Astrocyte of the hippocampus (primary cell): Measurements from ENCODE around the gene LGALS9.
A peak's percentile ranks its signal among the peaks of the same experiment; 100 is the strongest.

Experiments
- DNase-seq: peaks from one replicate; pipeline ENCODE4 v3.0.0; 2011; ENCODE audit warnings: low read depth, low spot score

Gene LGALS9

GRCh38 chr17:27603421-27603770, 27.6 kb upstream of the LGALS9 start:
- no peak for DNase-seq

DNA sequence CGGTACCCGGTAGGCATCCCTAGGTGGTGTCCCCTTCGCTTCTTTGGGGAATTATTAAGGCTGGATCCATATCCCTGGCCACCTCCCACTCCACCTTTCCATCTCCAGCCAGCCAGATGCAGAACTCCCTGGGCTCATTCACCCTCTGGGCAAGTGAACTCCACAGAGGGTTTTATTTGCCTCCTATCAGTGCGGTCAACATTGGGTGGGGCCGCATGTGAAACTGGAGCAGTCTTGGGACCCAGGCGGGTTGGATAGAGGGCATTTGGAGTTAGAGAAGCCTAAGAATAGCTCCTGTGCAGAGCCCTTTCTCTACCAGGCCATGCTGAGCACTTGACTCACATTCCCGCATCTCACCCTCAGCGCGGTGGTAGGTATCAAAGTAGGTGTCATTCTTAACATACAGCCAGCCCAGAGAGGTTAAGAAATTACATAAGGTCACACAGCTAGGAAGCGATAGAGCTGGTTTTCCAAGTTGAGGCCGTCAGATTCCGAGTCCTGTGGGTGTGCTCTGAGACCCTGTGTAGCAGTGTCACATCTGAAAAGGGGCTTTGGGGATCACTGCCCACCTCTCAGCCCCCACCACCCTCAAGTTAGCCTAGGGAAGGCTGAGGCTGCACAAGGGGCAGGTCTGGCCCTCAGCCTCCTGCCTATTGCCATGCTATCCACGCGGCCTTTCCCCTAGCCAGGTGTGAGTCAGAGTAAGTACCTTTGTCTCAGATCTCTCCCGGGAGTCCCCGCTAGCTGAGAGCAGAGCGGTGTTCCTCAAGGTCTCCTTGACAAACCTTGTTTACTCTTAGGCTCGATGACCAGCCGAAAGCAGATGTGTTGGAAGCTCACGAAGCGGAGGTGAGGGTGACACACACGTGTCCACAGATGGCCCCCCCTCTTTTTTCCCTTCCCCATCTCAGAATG, 26.9 kb upstream of the LGALS9 start:
- no peak for DNase-seq

DNA sequence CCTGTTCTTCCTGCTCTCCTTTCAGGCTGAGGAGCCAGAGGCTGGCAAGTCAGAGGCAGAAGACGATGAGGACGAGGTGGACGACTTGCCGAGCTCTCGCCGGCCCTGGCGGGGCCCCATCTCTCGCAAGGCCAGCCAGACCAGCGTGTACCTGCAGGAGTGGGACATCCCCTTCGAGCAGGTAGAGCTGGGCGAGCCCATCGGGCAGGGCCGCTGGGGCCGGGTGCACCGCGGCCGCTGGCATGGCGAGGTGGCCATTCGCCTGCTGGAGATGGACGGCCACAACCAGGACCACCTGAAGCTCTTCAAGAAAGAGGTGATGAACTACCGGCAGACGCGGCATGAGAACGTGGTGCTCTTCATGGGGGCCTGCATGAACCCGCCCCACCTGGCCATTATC, 25.6 kb upstream of the LGALS9 start:
- DNase-seq, result no peak

DNA sequence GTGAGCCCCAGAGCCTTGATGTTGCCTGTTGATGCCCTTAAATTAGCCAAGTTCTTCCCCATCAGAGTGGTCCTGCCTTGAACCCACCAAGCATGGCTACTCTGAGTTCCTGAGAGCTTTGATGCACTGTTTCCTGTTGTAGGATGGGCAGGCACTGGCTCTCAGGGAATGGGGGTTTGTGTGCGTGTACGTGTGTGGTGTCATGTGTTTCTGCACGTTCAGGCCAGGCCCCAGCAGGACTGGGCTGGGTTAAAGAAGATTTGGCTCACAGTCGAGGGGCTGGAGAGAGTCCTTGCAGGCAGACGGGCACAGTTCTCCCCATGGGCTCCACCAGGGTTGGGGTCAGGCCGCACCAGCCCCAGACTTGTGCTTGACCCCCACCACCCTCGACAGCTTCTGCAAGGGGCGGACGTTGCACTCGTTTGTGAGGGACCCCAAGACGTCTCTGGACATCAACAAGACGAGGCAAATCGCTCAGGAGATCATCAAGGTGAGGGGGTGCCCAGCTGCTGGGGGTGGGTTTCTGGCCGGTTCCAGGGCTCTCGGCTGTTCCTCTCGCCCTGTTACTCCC, 23.4 kb upstream of the LGALS9 start:
- no peak for DNase-seq

DNA sequence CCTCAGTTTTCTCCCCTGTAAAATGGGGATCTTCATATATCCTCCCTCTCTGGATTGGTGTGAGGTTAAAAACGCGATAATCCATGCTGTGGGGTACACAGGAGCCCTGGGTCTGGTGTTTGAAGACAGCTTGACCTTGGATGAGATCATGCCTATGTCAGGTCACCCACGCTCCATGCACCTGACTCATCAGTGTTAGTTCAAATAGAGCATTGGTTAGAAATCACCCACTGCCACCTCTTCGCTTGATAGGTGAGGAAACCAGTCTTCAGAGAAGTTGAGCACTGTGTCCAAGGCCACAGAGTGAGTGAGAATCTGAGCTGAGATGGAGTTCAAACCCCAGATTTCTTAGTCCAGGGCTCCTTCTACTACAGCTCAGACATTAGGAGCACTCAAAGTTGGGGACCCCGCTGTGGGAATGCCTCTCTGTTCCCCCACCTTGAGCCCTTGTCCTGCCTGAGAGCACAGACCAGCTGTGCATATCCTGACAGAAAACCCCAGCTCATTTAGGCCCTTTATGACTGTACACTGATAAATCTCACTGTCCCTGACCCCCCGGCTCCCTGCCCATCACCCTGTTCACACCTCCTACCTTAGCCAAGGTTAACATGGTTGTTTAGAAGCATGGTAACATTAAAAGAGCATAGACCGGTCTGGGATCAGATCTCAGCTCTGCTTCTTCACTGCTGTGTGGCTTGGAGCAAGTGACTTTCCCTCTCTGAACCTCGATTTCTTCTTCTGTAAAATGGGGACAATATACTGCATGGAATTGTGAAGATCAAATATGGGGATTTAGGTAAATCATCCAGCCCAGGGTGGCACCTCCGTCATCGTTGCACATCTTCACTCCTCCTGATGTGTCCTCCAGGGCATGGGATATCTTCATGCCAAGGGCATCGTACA, 22.4 kb upstream of the LGALS9 start:
- DNase-seq, result no peak

GRCh38 chr17:27609611-27610303, 21.2 kb upstream of the LGALS9 start:
- DNase-seq, result peak; percentile 59

GRCh38 chr17:27610304-27610677, 20.7 kb upstream of the LGALS9 start:
- DNase-seq, result no peak

DNA sequence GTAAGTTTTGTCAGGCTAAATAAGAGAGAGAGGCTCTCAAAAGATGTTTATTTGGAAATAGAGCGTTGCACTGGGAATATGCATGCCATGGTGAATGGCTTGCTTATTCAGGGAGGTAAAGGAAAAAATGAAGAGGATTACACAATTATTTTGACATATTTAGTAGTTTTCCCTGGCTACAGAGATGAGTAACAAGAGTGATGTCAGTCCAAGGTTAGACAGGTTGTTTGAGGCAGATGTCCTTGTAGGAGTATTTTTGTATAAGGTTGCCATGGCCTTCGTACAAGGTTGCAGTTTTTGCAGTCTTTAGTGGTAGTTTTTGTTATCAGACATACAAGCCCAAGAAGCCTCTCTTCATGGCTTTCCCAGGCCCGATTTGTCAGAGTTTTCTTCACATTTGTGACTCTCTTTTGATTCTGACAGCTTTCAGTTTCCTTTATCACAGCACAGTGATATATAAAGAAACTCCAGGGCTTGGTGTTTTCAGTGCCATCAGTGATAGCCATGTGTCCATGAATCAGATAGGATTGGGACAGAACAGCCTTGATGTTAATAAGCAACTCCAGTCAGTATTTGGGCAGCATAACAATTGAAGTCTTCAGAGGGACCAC, 18.7 kb upstream of the LGALS9 start:
- no peak for DNase-seq

DNA sequence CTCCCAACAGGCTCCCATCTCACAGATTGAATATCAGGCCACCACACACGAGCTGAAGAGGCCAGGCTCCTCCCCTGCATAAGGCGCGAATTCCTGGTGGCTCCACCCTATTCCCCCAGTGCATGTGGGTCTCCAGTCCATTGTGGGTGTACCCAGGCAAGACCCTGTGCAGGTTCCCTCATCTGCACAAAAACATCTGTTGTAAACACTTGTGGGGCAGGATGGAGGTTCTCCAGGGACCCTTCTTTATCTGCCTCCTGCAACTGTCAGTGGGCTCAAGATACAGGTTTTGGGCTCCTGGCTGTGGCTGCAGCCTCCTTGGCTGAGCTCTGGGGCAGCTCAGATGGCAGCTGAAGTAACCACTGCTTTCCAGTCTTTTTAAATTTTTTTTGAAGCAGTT, 17.6 kb upstream of the LGALS9 start:
- no peak for DNase-seq

- DNase-seq, result no peak
Measured at GRCh38 chr17:27615121-27615520, 15.9 kb upstream of the LGALS9 start.

GRCh38 chr17:27616414-27616813, 14.6 kb upstream of the LGALS9 start:
- no peak for DNase-seq

DNA sequence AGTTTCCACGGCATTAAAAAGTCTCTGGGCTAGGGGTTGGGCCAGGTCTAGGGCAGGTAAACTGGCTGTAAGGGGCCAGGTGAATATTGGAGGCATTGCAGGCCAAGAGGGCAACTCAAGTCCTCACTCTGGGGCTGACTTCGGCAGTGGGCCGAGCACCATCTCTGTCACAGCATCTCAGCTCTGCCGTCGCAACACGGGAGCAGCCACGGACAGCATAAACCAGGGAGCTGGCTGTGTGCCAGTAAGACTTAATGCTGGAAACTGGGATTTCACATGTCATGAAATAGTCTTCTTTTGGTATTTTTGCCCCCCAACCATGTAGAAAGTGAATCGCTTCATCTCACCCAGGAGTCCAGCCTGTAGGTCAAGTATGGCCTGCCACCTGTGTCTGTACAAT, 12.6 kb upstream of the LGALS9 start:
- DNase-seq, result no peak

DNA sequence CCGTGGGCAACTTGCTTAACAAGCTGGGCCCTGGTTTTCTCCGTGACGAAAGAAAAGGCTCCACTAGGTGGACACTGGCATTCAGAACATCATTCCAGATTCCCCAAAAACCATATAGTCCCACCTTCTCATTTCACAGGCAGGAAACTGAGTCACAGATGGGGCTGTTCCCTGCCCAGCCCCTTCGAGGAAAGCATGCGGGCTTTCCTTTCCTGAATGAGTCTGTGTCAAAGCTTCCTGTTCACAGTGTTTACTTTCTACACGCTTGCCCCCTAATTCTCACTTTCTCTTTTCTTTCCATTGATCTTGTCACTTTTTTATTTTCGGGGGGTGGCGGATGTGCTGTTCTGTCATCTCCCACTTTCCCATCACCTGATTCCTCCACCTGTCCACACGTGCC, 10.3 kb upstream of the LGALS9 start:
- DNase-seq, result no peak

DNA sequence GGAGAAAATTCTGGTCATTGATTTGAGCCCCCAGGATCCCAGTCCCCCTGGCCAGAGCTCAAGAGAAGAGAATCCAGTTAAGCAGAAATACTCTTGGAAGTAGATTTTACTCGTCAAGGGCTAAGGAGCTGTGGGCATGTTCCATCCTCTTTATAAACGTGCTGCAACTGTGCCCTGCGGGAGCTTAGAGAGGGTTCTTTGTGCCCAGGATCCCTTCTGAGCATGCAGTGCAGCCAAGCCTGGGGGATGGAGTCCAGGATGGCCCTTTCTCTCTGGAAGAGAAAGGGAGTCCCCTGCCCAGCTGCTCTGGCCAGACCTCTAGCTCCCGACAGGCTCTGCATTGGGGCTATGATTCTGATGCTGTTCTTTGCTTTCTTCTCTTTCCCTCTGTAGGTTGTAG, 9.5 kb upstream of the LGALS9 start:
- no peak for DNase-seq

DNA sequence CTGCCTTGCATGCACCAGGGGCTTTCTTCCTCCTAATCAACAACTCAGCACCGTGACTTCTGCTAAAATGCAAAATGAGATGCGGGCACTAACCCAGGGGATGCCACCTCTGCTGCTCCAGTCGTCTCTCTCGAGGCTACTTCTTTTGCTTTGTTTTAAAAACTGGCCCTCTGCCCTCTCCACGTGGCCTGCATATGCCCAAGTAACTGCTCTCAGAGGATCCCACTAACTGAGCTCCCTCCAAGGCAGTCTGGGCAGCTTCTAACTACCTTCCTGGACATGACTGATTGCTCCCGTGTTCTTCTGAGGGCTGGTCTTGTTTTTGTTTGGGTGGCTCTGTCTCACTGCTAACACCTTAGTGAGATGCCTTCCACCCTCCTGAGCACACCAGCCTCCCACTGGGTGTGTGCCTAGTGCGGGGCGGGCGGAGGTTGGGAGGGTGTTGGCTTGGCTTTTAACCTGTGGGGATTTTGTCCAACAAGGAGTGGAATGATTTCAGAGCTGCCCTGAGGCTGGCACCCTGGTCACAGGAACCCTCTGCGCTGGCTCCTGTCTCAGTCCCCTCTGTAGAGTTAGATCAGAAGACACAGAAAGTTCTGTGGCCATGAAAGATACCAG, 8.9 kb upstream of the LGALS9 start:
- no peak for DNase-seq

- DNase-seq, result no peak
Measured at GRCh38 chr17:27622986-27623385, 8.0 kb upstream of the LGALS9 start.

GRCh38 chr17:27623614-27624013, 7.4 kb upstream of the LGALS9 start:
- DNase-seq, result no peak

- DNase-seq, result no peak
Measured at GRCh38 chr17:27624539-27624938, 6.4 kb upstream of the LGALS9 start.

- DNase-seq, result no peak
Measured at GRCh38 chr17:27625856-27626255, 5.1 kb upstream of the LGALS9 start.

DNA sequence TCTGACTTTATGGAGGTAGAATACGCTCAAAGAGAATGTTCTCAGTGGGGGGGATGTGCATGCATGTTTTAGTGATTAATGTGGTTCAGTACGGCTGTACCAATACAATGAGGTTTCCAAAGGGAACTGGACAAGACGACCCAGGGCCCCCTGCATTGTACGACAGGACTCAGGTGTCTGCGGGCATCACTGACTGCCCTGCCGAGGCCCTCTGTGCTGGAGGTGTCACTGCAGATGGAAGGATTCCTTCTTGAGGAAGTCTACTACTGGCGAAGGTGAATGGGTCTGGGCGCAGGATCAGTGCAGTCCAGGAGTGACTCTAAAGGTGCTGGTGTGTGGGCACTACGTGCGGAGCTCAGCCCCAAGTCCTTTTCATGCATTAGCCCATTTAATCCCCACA, 3.5 kb upstream of the LGALS9 start:
- no peak for DNase-seq

- no peak for DNase-seq
Measured at GRCh38 chr17:27628376-27628775, 2.6 kb upstream of the LGALS9 start.
